Neural progenitor cell (in vitro differentiated cells): ENCODE results near the gene CFAP68.

Source experiments
- CTCF ChIP-seq: fragments of 200-600 bp; sonication (generic); IDR thresholded peaks from 2 replicates; pipeline ENCODE4 v1.5.1; 2017; ENCODE audit warnings: antibody characterized with exemption, mild to moderate bottlenecking
- EZH2 ChIP-seq: fragments of 200-600 bp; sonication (generic); IDR thresholded peaks from 2 replicates; pipeline ENCODE4 v1.6.1; 2017; ENCODE audit warnings: antibody characterized with exemption, mild to moderate bottlenecking, moderate library complexity
- EZH2phosphoT487 ChIP-seq: fragments of 200-600 bp; sonication (generic); IDR thresholded peaks from 2 replicates; pipeline ENCODE4 v1.6.1; 2017; ENCODE audit warnings: antibody characterized with exemption

- TF ChIP-seq CTCF: no peak
- TF ChIP-seq EZH2: no peak
- no peak for TF ChIP-seq EZH2phosphoT487
Measured at GRCh38 chr11:111886844-111887243, 7.5 kb downstream of the CFAP68 start.
